ENCODE measurements around the gene ANKRD44.
A peak's percentile ranks its signal among the peaks of the same experiment; 100 is the strongest.

ANKRD44 gene

DNA sequence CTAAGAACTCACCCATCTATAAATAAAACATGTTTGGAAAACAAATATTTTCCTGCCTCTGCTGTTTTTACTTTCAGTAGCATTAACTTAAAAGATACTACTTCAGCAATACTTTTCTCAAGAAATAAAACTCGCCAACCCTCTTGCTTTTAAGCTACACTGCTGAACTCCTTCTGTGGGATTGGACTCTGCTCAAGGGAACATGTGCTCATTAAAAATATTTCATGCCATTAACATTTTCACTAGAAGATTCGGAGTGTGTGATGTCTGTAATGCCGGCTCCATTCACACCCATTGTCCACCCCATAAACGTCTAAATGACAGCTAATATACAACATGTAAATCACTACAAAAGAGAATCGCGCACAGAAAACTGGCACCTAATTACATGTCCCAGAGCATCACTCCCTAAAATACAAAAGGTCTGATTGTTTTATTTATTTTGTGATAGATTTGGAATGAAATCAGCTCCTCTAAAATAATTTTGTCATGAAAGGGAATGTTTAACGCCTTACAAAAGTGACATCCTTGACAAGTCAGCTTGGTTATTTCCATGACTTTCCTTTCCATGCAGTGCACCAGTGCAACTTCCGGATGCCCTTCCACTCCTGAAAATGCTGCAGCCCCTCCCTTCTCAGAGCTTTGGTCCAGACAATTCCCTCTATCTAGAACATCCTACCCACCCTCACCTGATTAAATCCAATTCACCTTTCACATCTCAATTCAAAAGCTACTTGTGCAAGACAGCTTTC lies 73.1 kb downstream of the ANKRD44 start:
- DNase-seq (ENCODE audit: low read depth in 2 of 2): no peak

DNA sequence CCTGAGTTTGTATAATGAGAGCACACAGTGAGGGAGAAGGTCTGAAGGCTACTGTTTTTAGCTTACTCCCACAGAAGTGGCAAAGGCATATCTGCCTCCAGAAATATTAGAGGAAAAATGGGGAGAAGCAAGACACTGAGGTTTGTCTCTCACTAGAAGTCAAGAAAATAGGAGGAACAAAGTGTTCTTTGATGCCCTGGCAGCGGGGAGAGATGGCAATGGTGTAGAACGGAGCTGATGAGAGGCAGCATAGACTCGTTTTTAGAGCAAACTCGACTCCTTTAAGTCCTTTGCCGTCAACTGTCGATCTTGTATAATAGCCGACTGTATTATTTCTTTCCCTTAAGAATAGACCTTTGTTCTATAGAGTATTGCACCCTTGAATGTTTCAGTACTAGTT lies 73.8 kb downstream of the ANKRD44 start:
- no peak for DNase-seq (ENCODE audit: low read depth in 2 of 2)

DNA sequence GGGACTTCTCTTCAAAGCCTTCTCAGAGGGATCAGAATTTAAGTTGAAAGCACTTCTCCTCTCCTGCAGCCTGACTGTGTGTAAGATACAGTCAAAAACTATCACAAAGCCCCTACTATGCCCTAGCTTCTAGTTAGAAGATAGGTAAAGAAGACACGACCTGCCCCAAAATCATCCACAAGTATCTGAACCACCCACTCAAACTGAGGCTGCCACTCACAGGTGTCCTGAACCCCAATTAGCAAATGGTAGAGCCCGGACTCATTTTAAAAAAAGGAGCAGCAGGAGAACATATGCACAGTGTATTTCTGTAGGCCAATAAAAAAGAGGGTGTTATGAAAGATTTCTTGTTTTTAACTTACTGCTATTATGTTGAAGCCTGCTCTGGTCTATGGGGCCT lies 74.4 kb downstream of the ANKRD44 start:
- DNase-seq (ENCODE audit: low read depth in 2 of 2): no peak

DNA sequence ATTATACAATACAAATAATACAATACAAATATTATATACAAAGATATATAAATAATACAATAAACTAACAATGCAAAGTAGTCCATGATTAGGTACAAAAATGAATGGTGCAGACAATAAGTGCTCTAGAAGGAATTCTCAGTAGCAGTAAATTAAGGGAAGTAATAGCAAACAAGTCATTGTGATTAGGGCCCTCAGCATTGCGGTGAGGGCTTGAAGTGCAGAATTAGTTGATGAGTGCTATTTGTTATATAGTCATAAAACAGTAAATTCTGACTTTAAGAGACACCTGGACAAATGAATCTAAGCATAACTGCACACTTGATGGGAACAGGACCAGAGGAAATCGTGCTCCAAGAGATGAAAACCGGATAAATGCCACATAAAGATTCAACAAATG lies 74.9 kb downstream of the ANKRD44 start:
- DNase-seq (ENCODE audit: low read depth in 2 of 2): no peak

DNA sequence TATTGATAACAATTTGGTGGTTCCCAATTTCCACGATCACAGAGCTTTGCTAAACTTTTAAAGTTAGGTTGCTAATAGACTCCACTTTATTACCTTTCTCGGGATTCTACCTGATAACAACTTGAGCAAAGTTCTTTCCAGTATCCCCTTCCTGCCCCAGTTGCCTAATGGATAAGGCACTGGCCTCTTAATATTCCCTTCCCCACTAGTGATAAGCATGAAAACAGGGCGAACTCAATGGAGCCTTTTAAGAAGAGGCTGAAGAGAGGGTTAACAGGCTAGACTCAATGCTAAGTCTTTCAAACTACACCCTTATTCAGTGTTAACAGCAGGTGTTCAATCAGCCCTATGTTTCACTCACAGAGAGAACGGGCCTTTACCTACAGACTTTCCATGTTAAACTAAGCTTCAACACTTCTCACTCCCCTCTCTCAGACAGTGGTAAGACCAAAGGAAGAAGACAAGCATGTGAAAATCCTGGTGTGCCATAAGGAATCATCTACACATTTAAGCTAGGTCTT lies 75.8 kb downstream of the ANKRD44 start:
- no peak for DNase-seq (ENCODE audit: low read depth in 2 of 2)

DNA sequence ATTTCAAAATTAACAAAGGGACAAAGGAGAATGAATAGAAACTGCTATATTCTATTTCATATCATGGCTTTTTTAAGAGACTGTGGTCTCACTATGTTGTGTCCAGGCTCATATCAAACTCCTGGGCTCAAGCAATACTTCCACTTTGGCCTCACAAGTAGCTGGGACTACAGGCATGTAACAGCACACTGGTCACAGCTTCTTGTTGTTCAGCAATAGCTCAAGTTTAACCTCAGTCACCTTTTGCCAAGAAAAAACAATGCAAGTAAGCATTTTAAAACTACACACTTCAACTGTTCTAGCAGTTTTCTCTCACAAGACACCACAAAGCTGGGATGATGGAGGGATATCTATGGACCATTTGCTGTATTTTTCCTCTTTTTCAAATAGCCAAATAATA lies 77.1 kb downstream of the ANKRD44 start:
- DNase-seq (ENCODE audit: low read depth in 2 of 2): no peak

DNA sequence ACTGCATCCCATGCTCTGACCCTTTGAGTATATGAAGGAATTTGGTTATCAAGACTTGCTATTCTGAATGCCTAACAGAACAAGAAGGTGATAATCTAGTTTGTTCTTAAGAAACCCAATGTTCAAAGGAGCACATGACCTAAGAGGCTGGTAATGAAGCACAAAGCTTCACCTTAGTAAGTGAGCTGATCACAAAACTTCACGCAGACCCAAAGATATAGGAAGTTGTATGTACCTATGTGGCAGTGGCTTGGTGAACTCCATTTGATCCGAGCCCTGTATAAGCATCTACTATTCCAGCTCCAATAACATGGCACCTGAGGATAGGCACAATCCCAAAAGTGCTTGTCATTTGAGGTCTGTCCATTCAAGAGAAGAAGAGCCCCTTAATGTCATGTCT lies 78.6 kb downstream of the ANKRD44 start:
- no peak for DNase-seq (ENCODE audit: low read depth in 2 of 2)

DNA sequence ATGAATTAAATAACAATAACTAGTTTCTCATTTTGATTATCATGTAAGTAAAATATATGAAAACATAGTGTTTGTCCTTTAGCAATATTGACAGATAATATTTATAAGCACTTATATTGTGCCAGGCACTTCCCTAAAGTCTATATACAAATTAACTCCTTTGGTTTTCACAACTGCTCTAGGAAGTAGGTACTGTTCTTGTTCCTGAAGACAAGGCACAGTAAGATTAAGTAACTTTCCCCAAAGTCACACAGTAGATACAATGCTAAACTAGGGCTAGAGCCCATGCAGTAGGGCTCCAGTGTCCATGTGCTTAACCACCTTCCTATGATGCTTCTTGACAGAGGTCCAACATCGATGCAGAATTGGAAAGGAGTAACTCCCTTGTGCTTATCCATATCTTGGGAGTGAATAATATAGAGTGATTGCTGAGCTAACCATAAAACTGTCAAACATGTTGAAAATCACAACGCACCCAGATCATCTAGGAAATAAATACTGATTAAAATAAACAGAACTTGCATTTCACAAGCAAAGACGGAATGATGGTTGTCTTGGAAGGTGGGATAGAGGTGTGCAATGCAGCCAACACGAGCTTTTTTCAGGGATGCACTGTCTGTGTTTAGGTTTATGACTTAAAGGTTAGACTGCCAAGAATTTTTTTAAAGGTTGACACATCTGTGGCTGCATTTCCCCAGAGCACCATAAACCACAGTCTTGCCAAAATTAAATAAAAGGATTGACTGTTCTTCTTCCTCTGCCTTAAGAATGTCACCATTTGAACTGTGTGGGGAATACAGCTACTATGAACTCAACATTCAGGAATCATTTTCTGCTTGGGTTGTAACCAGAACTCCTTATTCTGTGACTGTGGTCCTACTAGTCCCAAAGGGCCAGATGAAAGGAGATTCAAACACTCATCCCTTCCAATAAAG lies 80.8 kb downstream of the ANKRD44 start:
- DNase-seq (ENCODE audit: low read depth in 2 of 2): no peak

DNA sequence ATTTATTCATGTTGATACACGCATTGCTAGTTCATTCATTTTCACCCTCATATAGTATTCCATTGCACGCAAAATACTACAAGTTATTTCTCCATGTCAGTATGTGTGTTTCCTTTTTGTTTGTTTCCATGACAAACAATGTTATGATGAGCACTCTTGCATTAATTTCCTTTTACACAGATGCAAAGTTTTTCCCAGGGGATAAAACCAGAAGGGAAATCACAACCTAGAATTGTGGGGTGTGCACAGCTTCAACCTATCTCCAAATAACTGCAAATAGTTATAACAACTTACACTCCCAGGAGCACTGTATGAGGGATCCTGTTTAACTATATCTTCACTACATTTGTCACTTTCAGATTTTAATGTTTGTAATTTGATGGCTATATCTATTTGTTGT lies 87.1 kb downstream of the ANKRD44 start:
- DNase-seq (ENCODE audit: low read depth in 2 of 2): no peak

DNA sequence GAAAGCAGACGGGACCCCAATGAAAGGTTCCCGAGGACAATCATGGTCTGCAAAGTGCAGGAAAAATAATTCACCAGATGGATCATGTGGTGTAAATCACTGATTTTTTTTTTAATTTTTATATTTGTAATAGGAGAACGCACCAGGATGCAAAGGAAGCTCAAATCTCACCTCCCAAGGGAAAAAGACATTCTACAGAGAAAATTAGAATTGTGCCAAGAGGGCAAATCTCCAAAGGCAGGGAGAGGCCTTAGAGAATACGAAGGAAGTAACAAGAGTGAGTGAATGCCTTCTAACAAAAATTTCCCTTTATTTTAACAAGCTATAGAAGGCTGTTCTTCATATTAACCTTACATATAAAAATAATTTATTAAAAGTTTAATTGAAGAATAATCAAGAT lies 90.9 kb downstream of the ANKRD44 start:
- DNase-seq (ENCODE audit: low read depth in 2 of 2): no peak

DNA sequence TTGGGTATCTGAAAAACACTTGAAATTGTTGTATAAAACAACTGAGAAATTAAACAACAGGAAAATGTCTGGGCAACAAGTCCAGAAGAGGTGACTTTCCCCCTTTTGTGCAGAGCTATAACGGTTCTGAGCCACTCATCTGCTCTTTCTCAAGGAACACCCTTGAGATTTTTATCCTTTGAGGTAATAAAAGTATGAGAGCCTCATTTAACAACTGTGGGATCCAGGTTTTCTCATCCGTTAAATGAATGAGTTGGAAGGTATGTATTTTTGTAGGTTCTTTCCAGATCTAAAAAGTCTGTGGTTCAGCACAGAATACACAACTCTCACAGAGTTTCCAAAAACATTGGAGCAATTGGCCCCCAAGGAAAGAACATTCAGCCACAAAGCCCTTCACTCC lies 93.0 kb downstream of the ANKRD44 start:
- DNase-seq (ENCODE audit: low read depth in 2 of 2): no peak

DNA sequence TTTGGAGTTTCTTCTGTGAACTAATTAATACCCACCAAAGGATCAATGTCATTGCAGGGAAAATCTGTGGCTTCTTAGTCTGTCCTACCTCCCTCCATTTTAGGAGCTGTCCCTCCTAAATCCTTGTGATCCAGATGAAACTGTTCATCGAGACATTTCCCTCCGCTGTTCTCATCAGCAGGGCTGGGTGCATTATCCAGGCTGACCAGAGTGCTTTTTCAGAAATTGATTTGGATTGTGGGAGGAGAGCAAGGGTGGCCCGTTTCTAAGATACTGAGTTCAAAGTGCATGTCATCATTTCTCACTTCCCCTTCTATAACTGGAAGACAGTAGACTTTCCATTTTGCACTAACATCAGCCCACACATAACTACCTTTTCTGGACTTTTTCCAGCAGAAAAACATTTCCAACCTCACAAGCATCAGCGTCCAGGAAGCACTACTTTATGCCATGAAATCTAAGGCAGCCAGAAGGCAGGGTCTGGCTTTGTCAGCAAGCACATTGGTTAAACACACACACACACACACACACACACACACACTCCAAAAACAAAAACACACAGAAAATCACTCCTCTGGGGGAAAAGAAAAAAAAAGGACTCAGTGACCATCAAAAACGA lies 94.1 kb downstream of the ANKRD44 start:
- DNase-seq (ENCODE audit: low read depth in 2 of 2): no peak

DNA sequence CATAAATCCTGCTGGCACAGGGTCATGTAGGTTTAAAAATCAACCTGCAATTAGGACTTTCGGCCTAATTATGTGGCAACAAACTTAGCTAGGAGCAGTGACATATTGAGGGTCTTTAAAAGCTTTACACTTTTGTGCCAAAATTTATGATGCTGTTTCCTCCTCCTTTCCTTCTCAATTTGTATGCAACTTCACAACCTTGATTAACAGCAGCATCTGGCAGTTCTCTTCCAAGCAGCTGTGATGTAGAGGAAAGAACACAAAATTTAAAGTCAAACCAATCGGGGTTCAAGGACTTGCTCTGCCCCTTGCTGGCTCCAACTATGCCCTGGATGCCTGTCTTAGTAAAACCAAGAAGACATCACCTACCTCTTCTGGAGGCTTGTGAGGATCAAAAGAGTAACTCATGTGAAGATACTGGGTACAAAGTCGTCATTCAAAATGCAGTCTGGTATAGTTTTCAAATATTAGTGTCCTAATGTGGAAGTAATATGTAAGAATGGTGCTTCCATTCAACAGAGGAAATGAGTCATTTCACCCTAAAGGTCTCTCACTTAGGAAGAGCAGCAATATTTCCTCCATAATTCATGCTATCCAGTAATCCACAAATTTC lies 94.7 kb downstream of the ANKRD44 start:
- DNase-seq (ENCODE audit: low read depth in 2 of 2): no peak

DNA sequence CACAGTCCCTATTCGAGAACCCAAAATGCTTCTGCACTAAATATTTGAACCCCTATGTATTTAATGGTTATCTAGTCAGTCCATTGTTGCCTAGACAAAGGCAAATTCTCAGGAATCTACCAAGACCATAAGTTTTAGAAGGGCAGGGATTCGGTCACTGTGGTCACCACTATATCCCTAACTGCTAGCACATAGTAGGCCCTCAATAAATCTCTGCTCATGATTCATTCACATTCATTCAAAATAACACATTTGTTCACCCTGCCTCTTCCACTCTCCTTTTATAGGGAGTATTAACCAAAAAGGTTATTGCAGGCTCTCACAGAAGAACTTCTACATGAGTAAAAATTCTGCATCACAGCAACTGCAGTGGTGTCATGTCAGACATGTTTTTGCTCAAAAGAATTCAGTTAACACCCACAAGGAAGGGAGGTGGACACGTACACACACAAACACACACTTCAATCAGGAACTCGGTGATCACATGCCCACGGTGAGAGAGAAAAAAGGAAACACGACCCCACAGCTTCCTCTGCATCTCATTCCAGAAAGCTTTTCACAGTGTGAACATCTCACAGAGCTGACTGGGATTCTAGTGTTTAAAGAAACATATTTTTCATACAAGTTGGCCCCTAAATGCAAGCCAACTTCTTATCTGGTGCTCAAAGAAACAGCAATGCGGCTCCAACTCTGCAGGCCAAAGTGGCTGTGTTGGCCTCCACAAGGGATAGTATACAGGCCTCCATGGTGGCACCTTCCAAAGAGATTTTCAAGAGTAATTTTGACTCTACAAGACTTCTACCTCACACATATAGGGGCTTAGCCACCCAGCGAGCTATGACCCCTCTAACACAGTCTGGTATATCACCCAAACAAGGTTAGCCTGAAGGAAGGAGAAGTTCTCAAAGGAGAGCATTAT lies 98.0 kb downstream of the ANKRD44 start:
- no peak for DNase-seq (ENCODE audit: low read depth in 2 of 2)

DNA sequence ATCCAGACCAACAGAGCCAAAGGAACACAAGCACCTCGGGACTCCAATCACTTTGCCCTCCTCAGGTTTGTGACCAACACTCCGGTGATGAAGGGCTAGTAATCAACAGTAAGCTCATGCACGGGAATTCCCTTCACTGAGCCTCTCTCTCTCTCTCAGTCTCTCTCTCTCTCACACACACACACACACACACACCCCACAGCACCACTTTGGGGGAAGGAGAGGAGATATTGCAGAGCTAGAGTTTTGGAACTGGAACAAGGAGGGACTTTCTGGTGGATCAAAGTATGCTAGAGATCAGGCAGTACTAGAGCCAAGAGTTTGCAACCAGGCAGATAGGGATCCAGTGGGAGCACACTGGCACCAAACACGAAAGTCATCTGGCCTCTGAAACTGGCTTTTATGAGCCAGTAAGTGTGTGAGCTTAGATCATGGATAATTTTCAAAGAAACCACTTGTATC lies 98.7 kb downstream of the ANKRD44 start:
- DNase-seq (ENCODE audit: low read depth in 2 of 2): no peak

DNA sequence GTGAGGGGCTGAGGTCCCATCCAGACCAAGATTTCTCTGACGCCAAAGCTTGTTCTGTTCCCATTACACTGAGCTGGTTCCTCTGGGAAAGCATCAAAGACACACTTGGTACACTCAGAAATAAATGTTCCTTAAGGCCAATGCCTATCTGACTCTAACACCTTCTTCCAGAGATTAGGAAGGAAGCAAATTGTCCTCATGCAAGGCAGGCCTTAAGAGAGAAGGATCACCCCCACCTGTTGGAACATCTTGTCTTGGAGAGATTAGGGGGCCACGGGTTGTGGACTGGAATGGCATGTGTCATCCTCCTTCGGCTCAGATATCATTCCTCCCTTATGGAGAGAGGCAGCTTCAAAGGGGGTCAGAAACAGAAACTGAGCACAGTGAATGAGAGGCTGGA lies 100.2 kb downstream of the ANKRD44 start:
- DNase-seq (ENCODE audit: low read depth in 2 of 2): no peak

DNA sequence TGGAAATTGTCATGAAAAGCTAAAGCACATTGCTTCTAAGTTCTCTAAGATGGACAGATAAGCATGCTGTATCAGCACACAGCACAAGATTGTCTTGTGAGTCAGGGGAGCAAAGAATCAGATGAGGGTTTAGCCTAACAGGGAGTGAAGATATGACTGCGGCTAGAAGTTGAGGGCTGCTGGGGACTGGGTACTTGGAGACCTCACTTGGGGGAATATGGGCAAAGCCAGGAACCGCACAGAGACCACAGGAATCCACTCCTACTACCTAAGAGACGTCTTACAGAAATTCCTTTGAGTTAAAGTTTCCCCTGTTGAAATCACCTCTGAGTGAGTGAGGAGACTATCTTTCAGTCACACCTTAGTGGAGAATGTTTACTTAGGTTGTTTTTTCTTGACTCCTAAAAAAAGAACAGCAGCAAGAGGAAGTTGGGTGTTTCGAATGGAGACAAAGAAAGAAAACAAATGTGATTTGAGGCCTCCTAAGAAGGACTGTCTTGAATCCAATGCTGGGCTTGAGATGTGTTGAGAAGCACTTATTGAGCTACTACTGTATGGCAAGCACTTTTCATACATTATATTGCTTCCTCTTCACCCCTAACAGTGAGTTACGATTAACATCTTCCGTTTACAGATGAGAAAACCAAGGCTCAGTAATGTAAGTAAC lies 100.7 kb downstream of the ANKRD44 start:
- peak; percentile 29 to 57 for DNase-seq (ENCODE audit: low read depth in 2 of 2)

DNA sequence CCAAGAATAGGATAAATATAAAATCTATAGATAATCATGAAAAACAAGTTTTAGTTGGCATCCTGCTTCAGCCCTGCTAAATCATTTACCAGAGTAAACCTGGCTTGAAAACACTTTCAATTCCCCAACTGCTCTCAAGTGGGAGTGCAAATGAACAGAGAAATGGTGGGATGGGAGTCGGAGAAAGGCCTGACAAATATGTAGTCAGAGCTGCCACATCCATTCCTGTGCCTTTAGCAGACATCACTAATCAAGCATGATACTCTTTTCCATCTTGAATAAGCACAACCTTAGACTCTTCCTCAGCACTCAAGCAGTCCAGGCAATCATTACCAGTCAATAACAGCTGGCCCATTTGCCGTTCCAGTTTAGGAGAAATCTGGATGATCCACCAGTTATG lies 101.3 kb downstream of the ANKRD44 start:
- no peak for DNase-seq (ENCODE audit: low read depth in 2 of 2)

DNA sequence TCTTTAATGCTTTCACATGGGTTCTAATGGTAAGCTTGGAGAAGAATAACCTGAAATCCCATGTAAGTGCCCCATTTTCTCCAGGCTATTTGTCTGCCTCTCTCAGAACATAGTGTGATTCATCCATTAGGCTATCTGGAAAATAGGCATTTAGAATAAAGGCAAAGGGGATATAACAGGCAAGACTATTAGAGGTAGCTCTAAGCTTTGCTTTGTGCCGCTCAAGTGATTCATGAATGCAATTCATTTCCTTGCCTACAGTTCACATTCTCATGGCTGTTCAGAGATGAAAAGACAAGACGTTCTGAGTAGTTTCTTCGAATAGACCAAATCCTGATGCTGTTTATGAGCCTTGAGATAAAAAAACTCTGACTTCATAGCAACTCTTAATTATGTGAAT lies 101.7 kb downstream of the ANKRD44 start:
- DNase-seq (ENCODE audit: low read depth in 2 of 2): no peak

DNA sequence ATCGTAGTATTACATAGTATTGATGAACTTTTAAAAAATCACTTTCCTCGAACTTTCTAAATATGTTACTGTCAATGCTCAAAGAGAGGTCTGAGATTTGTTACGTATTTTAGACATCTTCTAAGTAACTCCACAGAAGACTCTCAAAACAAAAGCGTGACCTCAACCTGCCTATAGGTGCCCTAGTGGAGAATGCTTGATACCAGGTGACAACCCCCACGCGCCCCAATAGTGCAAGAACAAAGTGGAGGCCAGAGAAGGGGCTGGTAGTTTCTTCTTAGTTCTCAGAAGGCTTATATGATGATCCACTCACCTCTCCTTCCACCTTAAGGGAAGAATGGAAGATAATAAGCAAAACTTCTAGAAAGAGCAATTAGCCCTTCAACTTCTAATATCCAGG lies 102.6 kb downstream of the ANKRD44 start:
- no peak for DNase-seq (ENCODE audit: low read depth in 2 of 2)

Measured in activated CD4-positive, alpha-beta T cell treated with anti-CD3 and anti-CD28 coated beads for 24 hours (primary cell).